HepG2 (cell line): ENCODE data around the gene MSI2. TPM values are rescaled to one million over a fixed set of nuclear protein-coding genes. Genes with fewer than 3 reads are reported as not detected.

Source experiments
- BRF2 ChIP-seq: sonication (generic); formaldehyde crosslinking; IDR thresholded peaks from 2 replicates; pipeline ENCODE4 v1.8.1; 2022; ENCODE audit warnings: mild to moderate bottlenecking, missing genetic modification reagents
- FOXK2 ChIP-seq: fragments of 450-650 bp; IDR thresholded peaks from 2 replicates; pipeline ENCODE4 v1.6.1; 2016
- HMG20B ChIP-seq: conservative IDR thresholded peaks from 2 replicates; pipeline ENCODE4 v1.6.1; 2016; ENCODE audit warnings: missing genetic modification reagents, missing compliant biosample characterization
- ISX ChIP-seq: sonication (generic); formaldehyde crosslinking; conservative IDR thresholded peaks from 2 replicates; pipeline ENCODE4 v1.5.0; 2020; ENCODE audit warnings: missing genetic modification reagents
- KLF12 ChIP-seq: sonication (generic); formaldehyde crosslinking; IDR thresholded peaks from 2 replicates; pipeline ENCODE4 v1.4.0; 2020; ENCODE audit warnings: missing genetic modification reagents, borderline replicate concordance
- MATR3 ChIP-seq: sonication (generic); formaldehyde crosslinking; IDR thresholded peaks from 2 replicates; pipeline ENCODE4 v1.4.0; 2020; ENCODE audit warnings: missing genetic modification reagents
- MXD3 ChIP-seq: IDR thresholded peaks from 2 replicates; pipeline ENCODE4 v1.6.1; 2016; ENCODE audit warnings: mild to moderate bottlenecking, missing biosample characterization, missing genetic modification reagents
- NFE2 ChIP-seq: sonication (generic); formaldehyde crosslinking; IDR thresholded peaks from 2 replicates; pipeline ENCODE4 v1.4.0; 2020; ENCODE audit warnings: missing genetic modification reagents
- POLR2A ChIP-seq, 2 experiments: IDR thresholded peaks; 2 replicates each; pipeline ENCODE4 v1.6.1; 2011; ENCODE audit warnings: low read depth in 2 of 2, low read length in 2 of 2, mild to moderate bottlenecking in 1 of 2, moderate library complexity in 1 of 2; ENCODE audit not compliant: insufficient read depth in 1 of 2
- PRDM10 ChIP-seq: sonication (generic); formaldehyde crosslinking; IDR thresholded peaks from 2 replicates; pipeline ENCODE4 v1.4.0; 2020; ENCODE audit warnings: low read depth, missing genetic modification reagents
- THAP11 ChIP-seq: IDR thresholded peaks from 2 replicates; pipeline ENCODE4 v1.6.1; 2016; ENCODE audit warnings: missing biosample characterization, missing genetic modification reagents
- YEATS4 ChIP-seq: sonication (generic); formaldehyde crosslinking; IDR thresholded peaks from 2 replicates; pipeline ENCODE4 v1.4.0; 2020; ENCODE audit warnings: missing genetic modification reagents, borderline replicate concordance
- ZNF530 ChIP-seq: sonication (generic); formaldehyde crosslinking; IDR thresholded peaks from 2 replicates; pipeline ENCODE4 v1.5.0; 2020; ENCODE audit warnings: low read depth, mild to moderate bottlenecking, missing genetic modification reagents
- ZNF780A ChIP-seq: sonication (generic); formaldehyde crosslinking; IDR thresholded peaks from 2 replicates; pipeline ENCODE4 v1.8.0; 2022; ENCODE audit warnings: mild to moderate bottlenecking, missing genetic modification reagents, moderate library complexity
- polyA plus RNA-seq, 8 experiments: library from polyadenylated mRNA; depleted of rRNA in 3 of 8; stranded (reverse) in 7 of 8; unstranded in 1 of 8; fragments of >200 nt; fragmentation: Illumina TruSeq in 4 of 8; extraction: Trizol in 4 of 8; gene quantifications; 2 replicates each; pipeline versions ENCODE4 v1.2.1 to v1.2.3, GENCODE V29; 2011 to 2016; ENCODE audit warnings: low read depth in 4 of 8, missing spikeins in 1 of 8, mixed read lengths in 1 of 8; ENCODE audit not compliant: insufficient read depth in 1 of 8
- total RNA-seq, 5 experiments: library from RNA; depleted of rRNA; stranded (reverse); fragments of >200 nt; fragmentation: Illumina TruSeq; extraction: Trizol; gene quantifications; 2 replicates each; pipeline ENCODE4 v1.2.3, GENCODE V29; 2016; ENCODE audit warnings: low read depth in 1 of 5
- TF ChIP-seq, protein P1 (sequence below): sonication (generic); formaldehyde crosslinking; IDR thresholded peaks from 2 replicates; pipeline ENCODE4 v1.5.1; 2020; ENCODE audit warnings: missing genetic modification reagents, mild to moderate bottlenecking, borderline replicate concordance
- TF ChIP-seq, protein P2 (sequence below): IDR thresholded peaks from 2 replicates; pipeline ENCODE4 v1.6.1; 2016; ENCODE audit warnings: mild to moderate bottlenecking
- TF ChIP-seq, protein P3 (sequence below): sonication (generic); formaldehyde crosslinking; IDR thresholded peaks from 2 replicates; pipeline ENCODE4 v1.8.1; 2023; ENCODE audit warnings: mild to moderate bottlenecking, moderate library complexity, missing genetic modification reagents
- TF ChIP-seq, protein P4 (sequence below): IDR thresholded peaks from 2 replicates; pipeline ENCODE4 v1.6.1; 2016; ENCODE audit warnings: missing compliant biosample characterization, missing genetic modification reagents, borderline replicate concordance

Gene MSI2
- total and polyA plus RNA-seq, 2 of the 13 experiments (the other 11 are each of a cell fraction or from before 2014, with no cell fraction given): 77.5 to 78.4 TPM

DNA sequence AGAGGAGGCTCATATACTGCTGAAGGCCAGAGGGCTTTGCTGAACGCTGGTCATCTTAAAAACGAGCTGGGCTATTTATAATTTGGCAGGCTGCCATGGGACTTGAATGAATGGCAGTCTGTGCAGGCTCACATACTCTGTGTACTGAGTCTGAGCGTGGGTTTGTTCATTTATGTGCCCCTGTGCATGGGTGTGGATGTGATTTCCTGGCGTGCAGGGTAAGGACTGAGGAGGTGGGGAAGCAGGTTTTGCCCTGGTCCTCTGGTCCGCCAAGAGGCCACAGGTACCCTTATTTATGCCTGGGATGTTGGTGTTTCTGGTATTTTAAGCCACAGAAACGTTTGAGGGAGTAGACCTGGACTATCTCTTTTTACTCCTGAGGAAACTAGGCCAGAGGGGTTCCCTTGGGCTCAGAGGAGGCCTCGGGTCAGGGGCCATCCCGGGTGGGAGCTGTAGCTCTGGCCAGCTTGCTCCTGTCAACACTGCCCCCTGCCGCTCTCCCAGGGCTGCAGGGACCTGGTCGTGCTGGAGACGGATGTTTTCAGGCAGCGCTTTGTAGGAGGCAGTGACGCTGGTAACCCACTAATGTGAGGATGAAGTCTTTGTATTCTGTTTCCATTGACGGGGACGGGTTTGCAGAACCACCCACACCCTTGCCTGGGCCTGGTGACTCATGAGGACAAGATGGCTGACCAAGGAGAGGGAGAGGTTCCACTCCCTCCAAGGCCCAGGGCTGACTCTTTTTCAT, 184.4 kb downstream of the MSI2 start (continued):
- TF ChIP-seq, protein P1, sequence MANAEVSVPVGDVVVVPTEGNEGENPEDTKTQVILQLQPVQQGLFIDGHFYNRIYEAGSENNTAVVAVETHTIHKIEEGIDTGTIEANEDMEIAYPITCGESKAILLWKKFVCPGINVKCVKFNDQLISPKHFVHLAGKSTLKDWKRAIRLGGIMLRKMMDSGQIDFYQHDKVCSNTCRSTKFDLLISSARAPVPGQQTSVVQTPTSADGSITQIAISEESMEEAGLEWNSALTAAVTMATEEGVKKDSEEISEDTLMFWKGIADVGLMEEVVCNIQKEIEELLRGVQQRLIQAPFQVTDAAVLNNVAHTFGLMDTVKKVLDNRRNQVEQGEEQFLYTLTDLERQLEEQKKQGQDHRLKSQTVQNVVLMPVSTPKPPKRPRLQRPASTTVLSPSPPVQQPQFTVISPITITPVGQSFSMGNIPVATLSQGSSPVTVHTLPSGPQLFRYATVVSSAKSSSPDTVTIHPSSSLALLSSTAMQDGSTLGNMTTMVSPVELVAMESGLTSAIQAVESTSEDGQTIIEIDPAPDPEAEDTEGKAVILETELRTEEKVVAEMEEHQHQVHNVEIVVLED (CRISPR knock-in tag): no peak
- no peak for TF ChIP-seq ZNF530 (CRISPR knock-in tag)
- no peak for TF ChIP-seq BRF2 (CRISPR knock-in tag)
- TF ChIP-seq MATR3 (CRISPR knock-in tag): no peak
- no peak for TF ChIP-seq MXD3 (CRISPR knock-in tag)
- no peak for TF ChIP-seq PRDM10 (CRISPR knock-in tag)
- TF ChIP-seq, protein P2, sequence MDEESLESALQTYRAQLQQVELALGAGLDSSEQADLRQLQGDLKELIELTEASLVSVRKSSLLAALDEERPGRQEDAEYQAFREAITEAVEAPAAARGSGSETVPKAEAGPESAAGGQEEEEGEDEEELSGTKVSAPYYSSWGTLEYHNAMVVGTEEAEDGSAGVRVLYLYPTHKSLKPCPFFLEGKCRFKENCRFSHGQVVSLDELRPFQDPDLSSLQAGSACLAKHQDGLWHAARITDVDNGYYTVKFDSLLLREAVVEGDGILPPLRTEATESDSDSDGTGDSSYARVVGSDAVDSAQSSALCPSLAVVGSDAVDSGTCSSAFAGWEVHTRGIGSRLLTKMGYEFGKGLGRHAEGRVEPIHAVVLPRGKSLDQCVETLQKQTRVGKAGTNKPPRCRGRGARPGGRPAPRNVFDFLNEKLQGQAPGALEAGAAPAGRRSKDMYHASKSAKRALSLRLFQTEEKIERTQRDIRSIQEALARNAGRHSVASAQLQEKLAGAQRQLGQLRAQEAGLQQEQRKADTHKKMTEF: peak; percentile 51; the same call in 1 of the 2 replicates
- no peak for TF ChIP-seq YEATS4
- TF ChIP-seq KLF12 (CRISPR knock-in tag): no peak
- TF ChIP-seq POLR2A (IDR thresholded peaks at IDR 0.05; ENCODE audit: insufficient read depth in 1 of 2, low read depth in 2 of 2, low read length in 2 of 2): no peak
- TF ChIP-seq HMG20B (CRISPR knock-in tag): no peak
- no peak for TF ChIP-seq ISX (CRISPR knock-in tag)
- TF ChIP-seq, protein P3, sequence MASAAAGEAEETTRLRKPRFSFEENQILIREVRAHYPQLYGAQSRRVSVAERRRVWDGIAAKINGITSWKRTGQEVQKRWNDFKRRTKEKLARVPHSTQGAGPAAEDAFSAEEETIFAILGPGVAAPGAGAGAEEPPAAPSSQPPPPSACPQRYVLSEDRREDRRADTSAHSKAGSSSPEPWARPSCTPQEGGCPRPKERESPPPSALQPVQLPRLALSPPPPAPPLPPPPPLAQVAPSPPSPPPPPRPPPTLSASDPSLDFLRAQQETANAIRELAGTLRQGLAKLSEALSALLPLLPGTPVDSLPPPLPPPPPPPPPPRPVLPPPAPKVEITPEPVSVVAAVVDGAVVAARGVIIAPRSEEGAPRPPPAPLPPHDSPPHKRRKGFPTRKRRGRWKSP: no peak
- no peak for TF ChIP-seq THAP11 (CRISPR knock-in tag)
- TF ChIP-seq NFE2 (CRISPR knock-in tag): no peak
- no peak for TF ChIP-seq FOXK2
- TF ChIP-seq, protein P4, sequence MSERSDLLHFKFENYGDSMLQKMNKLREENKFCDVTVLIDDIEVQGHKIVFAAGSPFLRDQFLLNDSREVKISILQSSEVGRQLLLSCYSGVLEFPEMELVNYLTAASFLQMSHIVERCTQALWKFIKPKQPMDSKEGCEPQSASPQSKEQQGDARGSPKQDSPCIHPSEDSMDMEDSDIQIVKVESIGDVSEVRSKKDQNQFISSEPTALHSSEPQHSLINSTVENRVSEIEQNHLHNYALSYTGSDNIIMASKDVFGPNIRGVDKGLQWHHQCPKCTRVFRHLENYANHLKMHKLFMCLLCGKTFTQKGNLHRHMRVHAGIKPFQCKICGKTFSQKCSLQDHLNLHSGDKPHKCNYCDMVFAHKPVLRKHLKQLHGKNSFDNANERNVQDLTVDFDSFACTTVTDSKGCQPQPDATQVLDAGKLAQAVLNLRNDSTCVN (CRISPR knock-in tag): no peak; the same call in 1 of the 2 replicates
- no peak for TF ChIP-seq ZNF780A (CRISPR knock-in tag)
